22Rv1 (cell line): Measurements from ENCODE around the gene PKP4.

ENCODE experiments used
- CTCF ChIP-seq: fragments of 450-650 bp; IDR thresholded peaks from 2 replicates; pipeline ENCODE4 v1.5.1; 2017; ENCODE audit warnings: mild to moderate bottlenecking
- ZFX ChIP-seq: fragments of 450-650 bp; IDR thresholded peaks from 2 replicates; pipeline ENCODE4 v1.6.1; 2017; ENCODE audit warnings: antibody characterized with exemption, borderline replicate concordance

- TF ChIP-seq CTCF: no peak
- TF ChIP-seq ZFX: no peak
Measured at GRCh38 chr2:158600155-158600802, 143.5 kb downstream of the PKP4 start.
